Left cardiac atrium (tissue), 4 donors: Measurements from ENCODE around the gene CNFN. TPM values are rescaled to one million over a fixed set of nuclear protein-coding genes. Genes with fewer than 3 reads are reported as not detected.

Source experiments
- ATAC-seq, 2 donors: fragments of 200-7000 bp; cut with Tn5 transposase; one replicate each; pipeline ENCODE4 v1.9.1; 2020; ENCODE audit warnings: mild to moderate bottlenecking in 2 of 2, moderate library complexity in 2 of 2
- DNase-seq: peaks from one replicate; pipeline ENCODE4 v3.0.0-alpha.2; 2020
- intact Hi-C, 2 donors: fragments of 100-400 bp; cut with DNase I; formaldehyde crosslinking; loops; one replicate each; pipeline versions ENCODE4 v1.14.1 to v1.15.1; 2022 to 2023
- total RNA-seq, 2 donors: library from RNA; stranded (reverse); fragmentation: NEBNext Ultra II Directional; extraction: Animal tissue kit (Norgen Biotek cat#: 25700); gene quantifications; one replicate each; pipeline ENCODE4 v1.2.1, GENCODE V29; 2021
- donor health status: DM: no; HTN: yes; CAD: no.
- donor health status: DM: no; HTN: yes; CAD: no; lungs with severe emphysema.
- donor health status: DM: yes; HTN: yes; CAD: no.
- donor health status: Dilated cardiomyopathy.

The CNFN gene
- total RNA-seq, 2 donors from 2014 or later, result 0.97 TPM; not detected in 1

DNA sequence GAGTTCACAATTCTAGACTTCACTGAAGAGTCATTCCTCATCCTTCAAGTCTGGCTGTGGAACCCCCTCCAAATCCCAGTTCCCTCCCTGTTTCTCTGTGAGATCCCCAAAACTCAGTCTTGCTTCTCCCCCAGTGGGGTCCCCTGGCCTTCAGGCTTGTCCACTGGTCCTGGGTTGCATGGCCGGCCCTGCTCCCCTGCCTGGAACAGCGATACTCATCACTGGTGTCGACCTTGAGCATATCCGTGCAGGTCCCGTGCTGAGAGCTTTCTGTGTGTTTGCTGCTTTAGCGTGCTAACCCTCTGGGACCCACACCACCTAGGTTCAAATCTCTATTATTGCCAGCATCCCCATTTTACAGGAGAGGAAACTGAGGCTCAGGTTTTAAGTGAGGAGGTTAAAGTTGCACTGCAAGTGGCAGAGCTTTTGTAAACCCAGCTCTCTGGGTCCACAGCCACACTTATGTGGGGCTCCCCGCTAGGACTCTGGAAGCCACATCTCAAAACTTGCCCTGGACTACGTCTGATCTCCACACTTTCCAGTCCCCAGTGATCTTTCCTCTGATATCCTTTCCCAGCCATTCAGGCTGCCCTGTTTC is 21.6 kb upstream of the CNFN start:
- DNase-seq, result no peak
- ATAC-seq, result no peak
- intact Hi-C loops, result no loop called here

GRCh38 chr19:42410371-42410770 is 20.3 kb upstream of the CNFN start:
- intact Hi-C loops, result no loop called here
- no peak for ATAC-seq
- DNase-seq, result no peak

DNA sequence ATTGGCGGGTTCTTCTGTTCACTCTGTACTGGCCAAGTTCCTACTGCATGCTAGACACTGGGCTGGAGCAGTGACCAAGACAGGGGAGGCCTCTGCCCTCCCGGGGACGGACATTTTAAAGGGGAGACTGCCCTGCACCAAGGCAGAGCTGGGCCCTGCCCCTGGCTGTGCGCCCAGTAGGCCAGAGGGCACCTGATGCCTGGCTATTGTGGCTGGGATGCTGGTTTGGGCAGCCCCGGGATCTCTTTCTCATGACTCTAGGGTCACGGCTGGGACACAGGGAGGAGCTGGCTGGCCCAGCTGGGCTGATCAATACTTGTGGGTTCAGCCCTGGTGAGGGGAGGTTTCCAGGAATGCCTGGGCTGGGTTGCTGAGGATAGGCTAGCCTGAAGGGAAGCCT is 19.4 kb upstream of the CNFN start:
- ATAC-seq (peak; percentile 31 to 45), DNase-seq (peak; percentile 52)

GRCh38 chr19:42407816-42408175 is 17.7 kb upstream of the CNFN start:
- ATAC-seq, result no peak
- intact Hi-C loops, result no loop called here
- no peak for DNase-seq

More for the DNA sequence above, 19.4 kb upstream of the CNFN start:
- intact Hi-C loops, result no loop called here

GRCh38 chr19:42407085-42407815 is 17.2 kb upstream of the CNFN start:
- no peak for DNase-seq
- intact Hi-C loops, result no loop called here

DNA sequence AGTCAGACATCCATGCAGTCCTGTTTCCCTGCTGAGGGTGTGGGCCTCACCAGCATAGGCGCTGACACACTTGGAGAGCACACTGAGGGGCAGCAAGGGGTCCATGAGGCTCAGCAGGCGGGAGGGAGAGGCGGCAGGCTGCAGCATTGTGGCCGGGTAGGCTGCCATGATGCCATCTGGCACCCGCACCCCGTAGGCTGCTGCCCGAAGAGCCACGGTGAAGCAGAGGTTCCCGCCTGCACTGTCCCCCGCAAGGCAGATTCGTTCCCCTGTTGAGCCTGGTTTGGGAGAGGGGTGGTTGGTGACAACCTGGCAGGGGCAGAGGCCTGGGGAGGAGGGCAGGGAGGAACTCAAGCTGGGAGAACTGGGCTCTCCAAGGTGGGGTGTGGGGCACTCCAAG is 16.0 kb upstream of the CNFN start:
- DNase-seq, result no peak
- ATAC-seq, result no peak
- intact Hi-C loops, result no loop called here

More at GRCh38 chr19:42407085-42407815, 17.2 kb upstream of the CNFN start:
- no peak for ATAC-seq

DNA sequence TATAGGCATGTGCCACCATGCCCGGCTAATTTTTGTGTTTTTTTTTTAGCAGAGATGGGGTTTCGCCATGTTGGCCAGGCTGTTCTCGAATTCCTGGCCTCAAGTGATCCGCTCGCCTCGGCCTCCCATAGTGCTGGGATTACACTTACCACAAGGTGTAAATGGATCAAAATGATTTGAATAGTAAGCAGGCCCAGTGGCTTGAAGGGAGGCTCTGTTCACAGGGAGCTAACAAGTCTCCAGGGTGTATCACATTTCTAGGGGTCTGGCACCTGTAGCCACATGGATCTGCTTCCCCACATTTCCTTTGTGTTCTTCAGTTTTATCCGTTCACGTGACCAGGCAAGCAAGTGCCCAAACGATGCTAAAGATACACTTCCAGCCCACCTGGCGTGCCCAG is 13.5 kb upstream of the CNFN start:
- DNase-seq, result no peak
- ATAC-seq, result no peak
- intact Hi-C loops, result no loop called here

DNA sequence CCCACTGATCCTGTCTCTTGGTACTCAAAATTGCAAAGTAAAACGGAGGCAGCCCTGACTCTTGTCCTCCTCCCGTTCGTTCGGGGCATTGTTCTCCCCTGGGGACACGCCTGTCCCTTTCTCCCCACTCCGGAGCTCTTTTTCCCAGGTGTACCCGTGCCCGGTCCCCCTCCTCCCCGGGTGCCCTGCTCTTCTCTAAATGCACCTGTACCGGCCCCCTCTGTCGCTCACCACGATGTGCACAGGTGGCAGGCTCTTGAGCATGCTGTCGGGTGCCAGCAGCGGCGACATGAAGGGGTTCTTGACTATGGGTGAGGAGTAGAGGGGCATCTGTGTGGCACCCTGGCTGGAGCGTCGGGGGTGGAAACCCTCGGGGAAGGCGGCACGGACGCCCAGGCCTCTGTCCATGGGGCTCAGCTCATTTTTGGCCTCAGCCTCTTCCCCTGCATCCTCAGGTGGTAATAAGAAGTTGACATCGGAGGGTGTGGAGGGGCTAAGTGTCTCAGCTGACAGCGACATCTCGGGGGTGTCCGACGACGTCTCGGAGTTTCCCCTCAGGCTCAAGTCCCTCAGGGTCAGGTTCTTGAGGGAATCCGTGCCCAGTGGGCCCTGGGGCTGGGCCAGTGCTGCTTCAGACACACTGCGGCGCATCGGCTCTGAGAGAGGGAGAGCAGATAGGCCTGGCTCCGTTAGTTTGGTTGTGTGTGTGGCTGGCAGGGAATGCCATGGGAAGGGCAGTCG is 12.4 kb upstream of the CNFN start:
- no peak for DNase-seq
- intact Hi-C loops, result no loop called here
- ATAC-seq, result peak in 1 of 2 donors; percentile 0

DNA sequence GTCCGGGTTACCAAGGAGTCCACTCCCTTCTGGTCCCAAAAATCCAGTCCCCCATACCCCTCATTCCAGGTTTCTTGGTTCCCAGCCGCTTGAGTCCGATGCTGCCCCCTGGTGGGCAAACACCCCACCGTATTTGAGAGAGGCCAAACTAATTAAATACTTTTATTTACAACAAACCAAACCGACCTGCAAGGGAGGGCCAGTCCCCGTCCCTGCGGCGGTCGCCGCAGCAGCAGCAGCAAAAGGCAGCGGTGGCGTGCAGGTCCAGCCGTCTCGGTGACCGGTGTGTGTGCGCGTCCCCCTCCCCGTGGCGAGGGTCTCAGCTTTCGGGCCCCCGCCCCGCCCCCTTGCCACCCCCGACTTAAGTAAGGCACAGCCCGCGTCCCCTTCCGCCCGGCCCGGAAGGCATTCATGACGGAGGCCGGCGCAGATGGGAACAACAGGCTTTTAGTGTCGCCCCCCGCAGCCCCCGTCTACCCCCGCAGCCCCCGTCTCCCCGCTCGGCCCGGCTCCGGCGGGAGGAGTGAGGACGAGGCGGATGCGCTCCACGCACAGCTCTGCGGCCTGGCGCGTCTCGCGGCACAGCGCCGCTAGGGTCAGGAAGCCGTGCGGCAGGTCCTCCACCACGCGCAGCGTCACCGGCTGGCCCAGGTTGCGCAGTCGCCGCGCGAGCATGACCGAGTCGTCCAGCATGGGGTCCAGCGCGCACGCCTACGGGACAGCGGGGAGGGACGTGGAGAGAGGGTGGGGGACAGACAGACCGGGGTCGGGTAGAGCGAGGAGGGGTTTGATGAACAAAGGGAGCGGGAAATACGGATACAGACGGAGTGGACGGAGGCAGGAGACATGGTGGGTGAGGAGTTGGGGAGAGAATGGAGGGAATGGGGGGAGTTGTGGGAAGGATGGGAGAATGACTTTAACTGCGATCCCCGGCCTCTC is 11.5 kb upstream of the CNFN start:
- intact Hi-C loops, result no loop called here

GRCh38 chr19:42400404-42400803 is 10.3 kb upstream of the CNFN start:
- intact Hi-C loops, result no loop called here
- no peak for ATAC-seq
- no peak for DNase-seq

More for the DNA sequence above, 11.5 kb upstream of the CNFN start:
- DNase-seq, result peak; percentile 86
- peak; percentile 58 to 66 for ATAC-seq

- DNase-seq (no peak), ATAC-seq (peak in 1 of 2 donors; percentile 2)
- intact Hi-C loops, result loop anchor here in 1 of 2 donors (5.0 kb wide), 1 partner anchor 70 kb away; the partner anchor contains the start of gene MEGF8
Observed at GRCh38 chr19:42397263-42398166, 7.4 kb upstream of the CNFN start.

- intact Hi-C loops, result loop anchor here in 1 of 2 donors (5.0 kb wide), 1 partner anchor 69 kb away; the partner anchor contains the start of gene MEGF8
- DNase-seq (peak; percentile 98), ATAC-seq (peak; percentile 96 to 98)
Observed at GRCh38 chr19:42396381-42397262, 6.5 kb upstream of the CNFN start.

GRCh38 chr19:42394751-42395150 is 4.7 kb upstream of the CNFN start:
- DNase-seq, result no peak
- ATAC-seq, result no peak
- intact Hi-C loops, result loop anchor here in 1 of 2 donors (5.0 kb wide), 1 partner anchor 67 kb away; the partner anchor contains the start of gene MEGF8

GRCh38 chr19:42392165-42392564 is 2.1 kb upstream of the CNFN start:
- DNase-seq (no peak), ATAC-seq (no peak)
- intact Hi-C loops, result no loop called here

DNA sequence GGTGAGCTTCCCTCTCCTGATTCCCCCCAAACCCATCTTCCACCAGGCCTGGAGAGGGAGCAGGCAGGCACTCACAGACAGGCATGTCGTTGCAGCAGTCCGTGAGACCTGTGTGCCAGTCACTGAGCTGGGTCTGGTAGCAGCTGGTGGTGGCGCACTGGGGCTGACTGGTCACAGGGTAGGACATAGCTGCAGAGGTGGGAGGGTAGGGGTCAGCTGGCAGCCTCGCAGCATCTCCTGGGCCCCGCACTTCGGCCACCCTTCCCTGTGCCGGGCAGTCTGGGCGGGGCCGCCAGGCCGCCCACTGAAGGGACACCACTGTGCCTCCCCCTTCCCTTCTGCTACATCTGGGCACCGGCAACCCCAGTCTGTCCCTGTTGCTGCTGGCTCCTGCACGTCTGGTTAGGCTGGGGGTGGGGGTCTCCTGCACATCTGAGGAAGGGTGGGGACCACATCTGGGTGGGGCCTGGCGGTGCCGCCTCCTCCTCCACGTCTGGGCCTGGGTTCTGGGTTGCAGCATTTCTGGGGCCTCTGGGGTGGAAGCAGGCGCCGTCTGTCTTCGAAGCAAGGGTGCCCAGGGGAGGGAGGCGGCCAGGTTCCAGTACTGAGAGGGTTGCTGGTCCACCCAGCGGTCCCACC is 1.1 kb downstream of the CNFN start:
- intact Hi-C loops, result no loop called here
- ATAC-seq, result no peak
- no peak for DNase-seq

GRCh38 chr19:42386974-42387707 is 3.0 kb downstream of the CNFN start:
- peak; percentile 84 to 88 for ATAC-seq
- intact Hi-C loops, result no loop called here
- DNase-seq, result peak; percentile 59
